Skeletal muscle satellite cell (primary cell): ENCODE results near the gene HDAC8.
A peak's percentile ranks its signal among the peaks of the same experiment; 100 is the strongest.

Experiments
- H3K27me3 ChIP-seq: 2 replicates; pipeline ENCODE4 v1.7.0; 2013; ENCODE audit warnings: low read length; ENCODE audit not compliant: control insufficient read depth, insufficient read depth
- H3K36me3 ChIP-seq: 2 replicates; pipeline ENCODE4 v1.7.0; 2013; ENCODE audit warnings: mild to moderate bottlenecking, control low read depth, low read length; ENCODE audit not compliant: insufficient read depth
- H3K4me1 ChIP-seq: 2 replicates; pipeline ENCODE4 v1.7.0; 2013; ENCODE audit warnings: low read length; ENCODE audit not compliant: control insufficient read depth, insufficient read depth
- H3K4me2 ChIP-seq: 2 replicates; pipeline ENCODE4 v1.7.0; 2013; ENCODE audit warnings: mild to moderate bottlenecking, low read length
- H3K4me3 ChIP-seq: 2 replicates; pipeline ENCODE4 v1.7.0; 2013; ENCODE audit warnings: low read length
- H3K9ac ChIP-seq: 2 replicates; pipeline ENCODE4 v1.7.0; 2013; ENCODE audit warnings: mild to moderate bottlenecking, low read depth, low read length, moderate library complexity
- H3K9me3 ChIP-seq: replicated peaks from 2 replicates; pipeline ENCODE4 v1.7.0; 2013; ENCODE audit warnings: mild to moderate bottlenecking, control low read depth, low read length

HDAC8 gene

GRCh38 chrX:72393836-72394517 is 178.7 kb downstream of the HDAC8 start:
- H3K9me3 ChIP-seq, result no peaks in the 10 kb centered on the region
- peaks cover 13% of the 10 kb centered on the region for H3K27me3 ChIP-seq
- no peak overlapping the region for H3K9ac ChIP-seq

GRCh38 chrX:72392816-72393800 is 179.5 kb downstream of the HDAC8 start:
- Histone ChIP-seq H3K4me1 (peaks cover 31% of the 10 kb centered on the region), H3K36me3 (no peaks in the 10 kb centered on the region), H3K4me2 (no peak overlapping the region), H3K9ac (no peak overlapping the region), H3K9me3 (no peaks in the 10 kb centered on the region), H3K4me3 (no peak overlapping the region), H3K27me3 (peaks cover 13% of the 10 kb centered on the region)

More at GRCh38 chrX:72393836-72394517, 178.7 kb downstream of the HDAC8 start:
- peak overlapping the region; percentile 24 for H3K4me2 ChIP-seq
- no peaks in the 10 kb centered on the region for H3K36me3 ChIP-seq
- H3K4me3 ChIP-seq, result no peak overlapping the region
- peaks cover 31% of the 10 kb centered on the region for H3K4me1 ChIP-seq

GRCh38 chrX:72392042-72392441 is 180.6 kb downstream of the HDAC8 start:
- peaks cover 19% of the 10 kb centered on the region for H3K27me3 ChIP-seq
- H3K4me3 ChIP-seq, result no peak overlapping the region
- H3K4me2 ChIP-seq, result no peak overlapping the region
- no peak overlapping the region for H3K9ac ChIP-seq
- H3K36me3 ChIP-seq, result no peaks in the 10 kb centered on the region
- peaks cover 31% of the 10 kb centered on the region for H3K4me1 ChIP-seq
- H3K9me3 ChIP-seq, result no peaks in the 10 kb centered on the region

GRCh38 chrX:72387247-72387646 is 185.4 kb downstream of the HDAC8 start:
- no peak overlapping the region for H3K4me3 ChIP-seq
- H3K4me1 ChIP-seq, result no peaks in the 10 kb centered on the region
- H3K4me2 ChIP-seq, result no peak overlapping the region
- H3K36me3 ChIP-seq, result no peaks in the 10 kb centered on the region
- H3K9ac ChIP-seq, result no peak overlapping the region
- no peaks in the 10 kb centered on the region for H3K9me3 ChIP-seq
- H3K27me3 ChIP-seq, result peaks cover 24% of the 10 kb centered on the region

- Histone ChIP-seq H3K9ac (no peak overlapping the region), H3K9me3 (no peaks in the 10 kb centered on the region), H3K4me1 (no peaks in the 10 kb centered on the region), H3K4me3 (no peak overlapping the region), H3K4me2 (no peak overlapping the region), H3K27me3 (peaks cover 24% of the 10 kb centered on the region), H3K36me3 (no peaks in the 10 kb centered on the region)
Measured at GRCh38 chrX:72382202-72382595, 190.4 kb downstream of the HDAC8 start.

- Histone ChIP-seq H3K4me3 (no peak overlapping the region), H3K27me3 (peaks cover 22% of the 10 kb centered on the region), H3K36me3 (no peaks in the 10 kb centered on the region), H3K4me1 (no peaks in the 10 kb centered on the region), H3K9me3 (no peaks in the 10 kb centered on the region), H3K4me2 (no peak overlapping the region), H3K9ac (no peak overlapping the region)
Measured at GRCh38 chrX:72381439-72382201, 191.0 kb downstream of the HDAC8 start.

- Histone ChIP-seq H3K36me3 (no peaks in the 10 kb centered on the region), H3K4me2 (no peak overlapping the region), H3K9ac (no peak overlapping the region), H3K4me3 (no peak overlapping the region), H3K27me3 (peaks cover 15% of the 10 kb centered on the region), H3K4me1 (no peaks in the 10 kb centered on the region), H3K9me3 (no peaks in the 10 kb centered on the region)
Measured at GRCh38 chrX:72376124-72376523, 196.5 kb downstream of the HDAC8 start.

GRCh38 chrX:72373136-72373535 is 199.5 kb downstream of the HDAC8 start:
- no peak overlapping the region for H3K4me3 ChIP-seq
- no peaks in the 10 kb centered on the region for H3K9me3 ChIP-seq
- no peaks in the 10 kb centered on the region for H3K36me3 ChIP-seq
- H3K9ac ChIP-seq, result no peak overlapping the region
- H3K4me1 ChIP-seq, result no peaks in the 10 kb centered on the region
- peaks cover 18% of the 10 kb centered on the region for H3K27me3 ChIP-seq
- no peak overlapping the region for H3K4me2 ChIP-seq

GRCh38 chrX:72372735-72373134 is 199.9 kb downstream of the HDAC8 start:
- Histone ChIP-seq H3K4me1 (no peaks in the 10 kb centered on the region), H3K9ac (no peak overlapping the region), H3K9me3 (no peaks in the 10 kb centered on the region), H3K36me3 (no peaks in the 10 kb centered on the region), H3K4me3 (no peak overlapping the region), H3K27me3 (peaks cover 18% of the 10 kb centered on the region), H3K4me2 (no peak overlapping the region)

- Histone ChIP-seq H3K4me2 (no peak overlapping the region), H3K9ac (no peak overlapping the region), H3K4me3 (no peak overlapping the region), H3K9me3 (no peaks in the 10 kb centered on the region), H3K4me1 (no peaks in the 10 kb centered on the region), H3K27me3 (peaks cover 28% of the 10 kb centered on the region), H3K36me3 (no peaks in the 10 kb centered on the region)
Measured at GRCh38 chrX:72371405-72371804, 201.2 kb downstream of the HDAC8 start.

GRCh38 chrX:72368796-72369195 is 203.8 kb downstream of the HDAC8 start:
- H3K27me3 ChIP-seq, result peaks cover 50% of the 10 kb centered on the region
- no peak overlapping the region for H3K4me3 ChIP-seq
- no peak overlapping the region for H3K9ac ChIP-seq
- H3K9me3 ChIP-seq, result no peaks in the 10 kb centered on the region
- no peak overlapping the region for H3K4me2 ChIP-seq
- H3K36me3 ChIP-seq, result no peaks in the 10 kb centered on the region
- H3K4me1 ChIP-seq, result no peaks in the 10 kb centered on the region
